Measurements from ENCODE around the gene USP6NL. TPM values are rescaled to one million over a fixed set of nuclear protein-coding genes. Genes with fewer than 3 reads are reported as not detected.

Gene USP6NL
- total and polyA plus RNA-seq, 2 of the 13 experiments (the other 11 are each of a cell fraction or from before 2014, with no cell fraction given) = 10.5 to 22.9 TPM

DNA sequence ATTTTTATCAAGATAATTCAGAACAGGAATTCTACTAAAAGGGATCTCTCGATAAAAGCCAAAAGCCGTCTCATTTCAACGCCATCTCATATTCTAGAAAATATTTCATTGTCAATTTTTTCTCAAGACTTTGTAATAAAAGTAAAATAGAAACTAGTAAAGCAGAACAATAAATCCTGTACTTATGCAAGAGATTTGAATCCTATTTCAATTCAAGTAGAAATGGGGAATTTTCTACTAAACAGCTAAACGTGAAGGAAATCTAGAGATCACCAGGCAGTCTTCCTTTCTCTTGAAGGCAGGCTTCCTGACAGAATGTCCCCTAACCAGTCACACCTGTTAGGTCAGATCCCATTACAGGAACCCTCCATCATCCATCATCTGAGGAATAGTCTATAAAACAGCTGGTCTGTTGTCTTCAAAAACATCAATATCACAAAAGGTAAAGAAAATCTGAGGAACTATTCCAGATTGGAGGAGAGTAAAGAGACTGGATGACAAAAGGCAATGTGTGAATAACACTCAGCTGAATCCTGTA, 23.7 kb downstream of the USP6NL start (continued):
- TF ChIP-seq, protein P1, sequence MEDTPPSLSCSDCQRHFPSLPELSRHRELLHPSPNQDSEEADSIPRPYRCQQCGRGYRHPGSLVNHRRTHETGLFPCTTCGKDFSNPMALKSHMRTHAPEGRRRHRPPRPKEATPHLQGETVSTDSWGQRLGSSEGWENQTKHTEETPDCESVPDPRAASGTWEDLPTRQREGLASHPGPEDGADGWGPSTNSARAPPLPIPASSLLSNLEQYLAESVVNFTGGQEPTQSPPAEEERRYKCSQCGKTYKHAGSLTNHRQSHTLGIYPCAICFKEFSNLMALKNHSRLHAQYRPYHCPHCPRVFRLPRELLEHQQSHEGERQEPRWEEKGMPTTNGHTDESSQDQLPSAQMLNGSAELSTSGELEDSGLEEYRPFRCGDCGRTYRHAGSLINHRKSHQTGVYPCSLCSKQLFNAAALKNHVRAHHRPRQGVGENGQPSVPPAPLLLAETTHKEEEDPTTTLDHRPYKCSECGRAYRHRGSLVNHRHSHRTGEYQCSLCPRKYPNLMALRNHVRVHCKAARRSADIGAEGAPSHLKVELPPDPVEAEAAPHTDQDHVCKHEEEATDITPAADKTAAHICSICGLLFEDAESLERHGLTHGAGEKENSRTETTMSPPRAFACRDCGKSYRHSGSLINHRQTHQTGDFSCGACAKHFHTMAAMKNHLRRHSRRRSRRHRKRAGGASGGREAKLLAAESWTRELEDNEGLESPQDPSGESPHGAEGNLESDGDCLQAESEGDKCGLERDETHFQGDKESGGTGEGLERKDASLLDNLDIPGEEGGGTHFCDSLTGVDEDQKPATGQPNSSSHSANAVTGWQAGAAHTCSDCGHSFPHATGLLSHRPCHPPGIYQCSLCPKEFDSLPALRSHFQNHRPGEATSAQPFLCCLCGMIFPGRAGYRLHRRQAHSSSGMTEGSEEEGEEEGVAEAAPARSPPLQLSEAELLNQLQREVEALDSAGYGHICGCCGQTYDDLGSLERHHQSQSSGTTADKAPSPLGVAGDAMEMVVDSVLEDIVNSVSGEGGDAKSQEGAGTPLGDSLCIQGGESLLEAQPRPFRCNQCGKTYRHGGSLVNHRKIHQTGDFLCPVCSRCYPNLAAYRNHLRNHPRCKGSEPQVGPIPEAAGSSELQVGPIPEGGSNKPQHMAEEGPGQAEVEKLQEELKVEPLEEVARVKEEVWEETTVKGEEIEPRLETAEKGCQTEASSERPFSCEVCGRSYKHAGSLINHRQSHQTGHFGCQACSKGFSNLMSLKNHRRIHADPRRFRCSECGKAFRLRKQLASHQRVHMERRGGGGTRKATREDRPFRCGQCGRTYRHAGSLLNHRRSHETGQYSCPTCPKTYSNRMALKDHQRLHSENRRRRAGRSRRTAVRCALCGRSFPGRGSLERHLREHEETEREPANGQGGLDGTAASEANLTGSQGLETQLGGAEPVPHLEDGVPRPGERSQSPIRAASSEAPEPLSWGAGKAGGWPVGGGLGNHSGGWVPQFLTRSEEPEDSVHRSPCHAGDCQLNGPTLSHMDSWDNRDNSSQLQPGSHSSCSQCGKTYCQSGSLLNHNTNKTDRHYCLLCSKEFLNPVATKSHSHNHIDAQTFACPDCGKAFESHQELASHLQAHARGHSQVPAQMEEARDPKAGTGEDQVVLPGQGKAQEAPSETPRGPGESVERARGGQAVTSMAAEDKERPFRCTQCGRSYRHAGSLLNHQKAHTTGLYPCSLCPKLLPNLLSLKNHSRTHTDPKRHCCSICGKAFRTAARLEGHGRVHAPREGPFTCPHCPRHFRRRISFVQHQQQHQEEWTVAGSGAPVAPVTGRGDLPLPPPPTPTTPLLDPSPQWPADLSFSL (CRISPR knock-in tag; IDR thresholded peaks at IDR 0.05) = no peak
- TF ChIP-seq NFE2L2 (IDR thresholded peaks at IDR 0.05; ENCODE audit: low read length) (no peak), NKX3-1 (CRISPR knock-in tag; IDR thresholded peaks at IDR 0.05) (no peak), ZNF484 (CRISPR knock-in tag; IDR thresholded peaks at IDR 0.05; ENCODE audit: borderline replicate concordance, low read depth) (no peak)
- TF ChIP-seq, protein P2, sequence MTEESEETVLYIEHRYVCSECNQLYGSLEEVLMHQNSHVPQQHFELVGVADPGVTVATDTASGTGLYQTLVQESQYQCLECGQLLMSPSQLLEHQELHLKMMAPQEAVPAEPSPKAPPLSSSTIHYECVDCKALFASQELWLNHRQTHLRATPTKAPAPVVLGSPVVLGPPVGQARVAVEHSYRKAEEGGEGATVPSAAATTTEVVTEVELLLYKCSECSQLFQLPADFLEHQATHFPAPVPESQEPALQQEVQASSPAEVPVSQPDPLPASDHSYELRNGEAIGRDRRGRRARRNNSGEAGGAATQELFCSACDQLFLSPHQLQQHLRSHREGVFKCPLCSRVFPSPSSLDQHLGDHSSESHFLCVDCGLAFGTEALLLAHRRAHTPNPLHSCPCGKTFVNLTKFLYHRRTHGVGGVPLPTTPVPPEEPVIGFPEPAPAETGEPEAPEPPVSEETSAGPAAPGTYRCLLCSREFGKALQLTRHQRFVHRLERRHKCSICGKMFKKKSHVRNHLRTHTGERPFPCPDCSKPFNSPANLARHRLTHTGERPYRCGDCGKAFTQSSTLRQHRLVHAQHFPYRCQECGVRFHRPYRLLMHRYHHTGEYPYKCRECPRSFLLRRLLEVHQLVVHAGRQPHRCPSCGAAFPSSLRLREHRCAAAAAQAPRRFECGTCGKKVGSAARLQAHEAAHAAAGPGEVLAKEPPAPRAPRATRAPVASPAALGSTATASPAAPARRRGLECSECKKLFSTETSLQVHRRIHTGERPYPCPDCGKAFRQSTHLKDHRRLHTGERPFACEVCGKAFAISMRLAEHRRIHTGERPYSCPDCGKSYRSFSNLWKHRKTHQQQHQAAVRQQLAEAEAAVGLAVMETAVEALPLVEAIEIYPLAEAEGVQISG (CRISPR knock-in tag; IDR thresholded peaks at IDR 0.05) = no peak
- TF ChIP-seq, protein P3, sequence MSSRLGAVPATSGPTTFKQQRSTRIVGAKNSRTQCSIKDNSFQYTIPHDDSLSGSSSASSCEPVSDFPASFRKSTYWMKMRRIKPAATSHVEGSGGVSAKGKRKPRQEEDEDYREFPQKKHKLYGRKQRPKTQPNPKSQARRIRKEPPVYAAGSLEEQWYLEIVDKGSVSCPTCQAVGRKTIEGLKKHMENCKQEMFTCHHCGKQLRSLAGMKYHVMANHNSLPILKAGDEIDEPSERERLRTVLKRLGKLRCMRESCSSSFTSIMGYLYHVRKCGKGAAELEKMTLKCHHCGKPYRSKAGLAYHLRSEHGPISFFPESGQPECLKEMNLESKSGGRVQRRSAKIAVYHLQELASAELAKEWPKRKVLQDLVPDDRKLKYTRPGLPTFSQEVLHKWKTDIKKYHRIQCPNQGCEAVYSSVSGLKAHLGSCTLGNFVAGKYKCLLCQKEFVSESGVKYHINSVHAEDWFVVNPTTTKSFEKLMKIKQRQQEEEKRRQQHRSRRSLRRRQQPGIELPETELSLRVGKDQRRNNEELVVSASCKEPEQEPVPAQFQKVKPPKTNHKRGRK (CRISPR knock-in tag; IDR thresholded peaks at IDR 0.05) = no peak

Data from HepG2 (cell line).